GM19240 (cell line): ENCODE data around the gene STXBP3.
A peak's percentile ranks its signal among the peaks of the same experiment; 100 is the strongest.

ENCODE experiments used
- DNase-seq: peaks from one replicate; pipeline ENCODE4 v3.0.0; 2011; ENCODE audit warnings: low spot score; ENCODE audit not compliant: insufficient read length

The STXBP3 gene

GRCh38 chr1:108801101-108801500, 54.6 kb downstream of the STXBP3 start:
- no peak for DNase-seq

- DNase-seq: no peak
Observed at GRCh38 chr1:108803548-108803947, 57.1 kb downstream of the STXBP3 start.

- DNase-seq: no peak
Observed at GRCh38 chr1:108808438-108808837, 62.0 kb downstream of the STXBP3 start.

GRCh38 chr1:108811611-108812010, 65.1 kb downstream of the STXBP3 start:
- DNase-seq: no peak

- no peak for DNase-seq
Observed at GRCh38 chr1:108813326-108813725, 66.9 kb downstream of the STXBP3 start.

- no peak for DNase-seq
Observed at GRCh38 chr1:108814343-108815125, 68.1 kb downstream of the STXBP3 start.

- no peak for DNase-seq
Observed at GRCh38 chr1:108815566-108815965, 69.1 kb downstream of the STXBP3 start.

GRCh38 chr1:108816049-108816893, 69.8 kb downstream of the STXBP3 start:
- DNase-seq: no peak

- no peak for DNase-seq
Observed at GRCh38 chr1:108817016-108817415, 70.5 kb downstream of the STXBP3 start.

GRCh38 chr1:108817811-108818210, 71.3 kb downstream of the STXBP3 start:
- no peak for DNase-seq

GRCh38 chr1:108819878-108820277, 73.4 kb downstream of the STXBP3 start:
- DNase-seq: no peak

- no peak for DNase-seq
Observed at GRCh38 chr1:108823632-108824031, 77.2 kb downstream of the STXBP3 start.

GRCh38 chr1:108824051-108824450, 77.6 kb downstream of the STXBP3 start:
- DNase-seq: no peak

- DNase-seq: no peak
Observed at GRCh38 chr1:108826081-108826635, 79.7 kb downstream of the STXBP3 start.

GRCh38 chr1:108828074-108828961, 81.8 kb downstream of the STXBP3 start:
- peak; percentile 53 for DNase-seq

- no peak for DNase-seq
Observed at GRCh38 chr1:108829498-108829916, 83.0 kb downstream of the STXBP3 start.

- DNase-seq: no peak
Observed at GRCh38 chr1:108830119-108831008, 83.9 kb downstream of the STXBP3 start.

GRCh38 chr1:108831225-108831624, 84.8 kb downstream of the STXBP3 start:
- no peak for DNase-seq

- DNase-seq: no peak
Observed at GRCh38 chr1:108832929-108833328, 86.5 kb downstream of the STXBP3 start.

GRCh38 chr1:108841703-108842102, 95.2 kb downstream of the STXBP3 start:
- DNase-seq: no peak
